PC-3 (cell line): ENCODE results near the gene SLC38A6. TPM values are rescaled to one million over a fixed set of nuclear protein-coding genes. Genes with fewer than 3 reads are reported as not detected.

Experiments
- ATAC-seq: fragments of 200-7000 bp; cut with Tn5 transposase; 2 replicates; pipeline ENCODE4 v1.9.1; 2020; ENCODE audit warnings: mild to moderate bottlenecking, moderate library complexity
- BruUV-seq: library from RNA; stranded (reverse); fragments of 400-500 nt; replicated peaks from 2 replicates; lab custom pipeline; 2021; lab: Mats Ljungman, UMichigan
- CTCF ChIA-PET: fragments of 300-600 bp; sonication (Branson Sonifier 250); formaldehyde crosslinking; loops from one replicate; lab custom pipeline; 2022; ENCODE audit warnings: antibody characterized with exemption; lab: Charles Lee
- POLR2A ChIA-PET: fragments of 300-600 bp; sonication (Branson Sonifier 250); formaldehyde crosslinking; loops from one replicate; lab custom pipeline; 2022; ENCODE audit warnings: antibody characterized with exemption; ENCODE audit not compliant: unreplicated experiment; lab: Charles Lee
- DNase-seq: peaks from one replicate; pipeline ENCODE4 v3.0.0-alpha.2; 2015
- H2AFZ ChIP-seq: fragments of 300-600 bp; sonication (generic); 2 replicates; pipeline ENCODE4 v1.6.0; 2016; ENCODE audit warnings: antibody characterized with exemption, low read length
- H3F3A ChIP-seq: fragments of 300-600 bp; sonication (generic); one replicate; pipeline ENCODE4 v1.6.0; 2017; ENCODE audit warnings: antibody characterized with exemption, low read length, control low read depth, mild to moderate bottlenecking; ENCODE audit not compliant: unreplicated experiment
- H3K27ac ChIP-seq: fragments of 300-600 bp; sonication (generic); 2 replicates; pipeline ENCODE4 v1.5.1; 2016; ENCODE audit warnings: mild to moderate bottlenecking, low read length
- H3K27me3 ChIP-seq: fragments of 300-600 bp; sonication (generic); 2 replicates; pipeline ENCODE4 v1.6.1; 2016; ENCODE audit warnings: low read length, mixed read lengths
- H3K36me3 ChIP-seq: fragments of 300-600 bp; sonication (generic); 2 replicates; pipeline ENCODE4 v1.6.1; 2016; ENCODE audit warnings: low read depth, mixed run types, low read length, mixed read lengths
- H3K4me1 ChIP-seq: fragments of 300-600 bp; sonication (generic); 2 replicates; pipeline ENCODE4 v1.5.1; 2016; ENCODE audit warnings: low read length; ENCODE audit not compliant: insufficient read depth
- H3K4me2 ChIP-seq: fragments of 300-600 bp; sonication (generic); 2 replicates; pipeline ENCODE4 v1.6.0; 2016; ENCODE audit warnings: low read length
- H3K4me3 ChIP-seq: fragments of 300-600 bp; sonication (generic); 2 replicates; pipeline ENCODE4 v1.5.1; 2016; ENCODE audit warnings: mild to moderate bottlenecking, low read length, mixed read lengths
- H3K79me2 ChIP-seq: fragments of 300-600 bp; sonication (generic); 2 replicates; pipeline ENCODE4 v1.6.1; 2017; ENCODE audit warnings: low read length, mixed read lengths
- H3K9ac ChIP-seq: fragments of 300-600 bp; sonication (generic); 2 replicates; pipeline ENCODE4 v1.6.0; 2016; ENCODE audit warnings: mild to moderate bottlenecking, low read length
- H3K9me2 ChIP-seq: fragments of 300-600 bp; sonication (generic); replicated peaks from 2 replicates; pipeline ENCODE4 v1.6.1; 2016; ENCODE audit warnings: mixed run types, low read length, mixed read lengths
- H3K9me3 ChIP-seq: fragments of 300-600 bp; sonication (generic); 2 replicates; pipeline ENCODE4 v1.6.1; 2016; ENCODE audit warnings: low read length, mixed read lengths
- H4K20me1 ChIP-seq: fragments of 300-600 bp; sonication (generic); 2 replicates; pipeline ENCODE4 v1.6.1; 2016; ENCODE audit warnings: low read length, mixed read lengths
- CTCF ChIP-seq: fragments of 300-600 bp; sonication (generic); conservative IDR thresholded peaks from 2 replicates; pipeline ENCODE4 v1.5.1; 2017; ENCODE audit warnings: antibody characterized with exemption, low read depth, mild to moderate bottlenecking, low read length
- EZH2 ChIP-seq: fragments of 300-600 bp; sonication (generic); IDR thresholded peaks from one replicate; pipeline ENCODE4 v1.6.1; 2017; ENCODE audit warnings: antibody characterized with exemption, mild to moderate bottlenecking, low read length; ENCODE audit not compliant: unreplicated experiment
- EZH2phosphoT487 ChIP-seq: fragments of 300-600 bp; sonication (generic); IDR thresholded peaks from 2 replicates; pipeline ENCODE4 v1.6.1; 2018; ENCODE audit warnings: mild to moderate bottlenecking, antibody characterized with exemption, low read length, borderline replicate concordance
- intact Hi-C: fragments of 100-400 bp; cut with micrococcal nuclease; formaldehyde crosslinking; loops from 2 replicates; pipeline ENCODE4 v1.9.0; 2023
- total RNA-seq: library from RNA; depleted of rRNA; stranded (reverse); fragments of >200 nt; gene quantifications from 2 replicates; pipeline ENCODE4 v1.2.3, GENCODE V29; 2014

The SLC38A6 gene
- total RNA-seq, 1 experiment from 2014 or later, result 28.0 TPM

- Histone ChIP-seq H3K9me3 (no peaks in the 10 kb centered on the region), H3K4me1 (peaks cover 11% of the 10 kb centered on the region; the same call in 1 of the 2 replicates), H3K4me2 (no peak overlapping the region), H2AFZ (no peak overlapping the region), H4K20me1 (no peaks in the 10 kb centered on the region), H3K9me2 (no peaks in the 10 kb centered on the region), H3K79me2 (no peaks in the 10 kb centered on the region), H3K36me3 (no peaks in the 10 kb centered on the region; the same call in 1 of the 2 replicates), H3K27ac (no peak overlapping the region), H3K9ac (no peak overlapping the region), H3K27me3 (no peaks in the 10 kb centered on the region), H3K4me3 (no peak overlapping the region), H3F3A (no peaks in the 10 kb centered on the region)
- peak; percentile 45 for DNase-seq
- ChIA-PET POLR2A (no interaction called here), CTCF (no interaction called here)
- TF ChIP-seq EZH2phosphoT487, result no peak
- no peak for TF ChIP-seq CTCF
- TF ChIP-seq EZH2, result no peak
- intact Hi-C loops, result loop anchor here (5.0 kb wide), 1 partner anchor 33 kb away; no protein-coding TSS in a partner anchor
- ATAC-seq, result no peak
- BruUV-seq, result no TSS peak
Observed at GRCh38 chr14:61034416-61035120, 53.5 kb downstream of the SLC38A6 start.

- POLR2A ChIA-PET, result no interaction called here
Observed at GRCh38 chr14:61037215-61037614, 56.2 kb downstream of the SLC38A6 start.

GRCh38 chr14:61041704-61042103 is 60.7 kb downstream of the SLC38A6 start:
- intact Hi-C loops, result no loop called here

More at GRCh38 chr14:61037215-61037614, 56.2 kb downstream of the SLC38A6 start:
- no peaks in the 10 kb centered on the region for H3K27me3 ChIP-seq
- H3K4me2 ChIP-seq, result no peak overlapping the region
- H3K9ac ChIP-seq, result no peak overlapping the region
- CTCF ChIA-PET, result no interaction called here
- H3K27ac ChIP-seq, result no peak overlapping the region
- ATAC-seq (no peak; the same call in 1 of the 2 replicates), DNase-seq (no peak)
- H4K20me1 ChIP-seq, result no peaks in the 10 kb centered on the region
- intact Hi-C loops, result no loop called here
- H3F3A ChIP-seq, result no peaks in the 10 kb centered on the region
- TF ChIP-seq EZH2, result no peak
- no peaks in the 10 kb centered on the region for H3K9me2 ChIP-seq
- H2AFZ ChIP-seq, result no peak overlapping the region
- no peaks in the 10 kb centered on the region for H3K9me3 ChIP-seq
- H3K4me3 ChIP-seq, result no peak overlapping the region
- BruUV-seq, result no TSS peak
- no peaks in the 10 kb centered on the region for H3K79me2 ChIP-seq
- H3K4me1 ChIP-seq, result peaks cover 11% of the 10 kb centered on the region; the same call in 1 of the 2 replicates
- no peaks in the 10 kb centered on the region for H3K36me3 ChIP-seq

More at GRCh38 chr14:61041704-61042103, 60.7 kb downstream of the SLC38A6 start:
- ATAC-seq, result no peak
- Histone ChIP-seq H3K9me3 (no peaks in the 10 kb centered on the region), H3K27me3 (no peaks in the 10 kb centered on the region), H3K79me2 (no peaks in the 10 kb centered on the region), H3K9ac (0 out of 2 replicates have a peak overlapping the region, but pooled peaks have one; percentile 1), H2AFZ (no peak overlapping the region), H3K4me1 (no peaks in the 10 kb centered on the region), H3K36me3 (no peaks in the 10 kb centered on the region), H3K4me2 (no peak overlapping the region), H3K4me3 (no peak overlapping the region), H3F3A (no peaks in the 10 kb centered on the region), H3K27ac (no peak overlapping the region), H4K20me1 (no peaks in the 10 kb centered on the region), H3K9me2 (no peaks in the 10 kb centered on the region)
- BruUV-seq, result no TSS peak
- ChIA-PET POLR2A (interaction anchor here (0.5 kb wide), 1 partner anchor 35 kb away, joined by 3 read pairs; no protein-coding TSS in a partner anchor), CTCF (no interaction called here)
- TF ChIP-seq EZH2phosphoT487 (no peak), CTCF (no peak), EZH2 (no peak)
- no peak for DNase-seq
